CD14-positive monocyte (primary cell): Measurements from ENCODE around the gene OBSCN. TPM values are rescaled to one million over a fixed set of nuclear protein-coding genes. Genes with fewer than 3 reads are reported as not detected.

Experiments used
- DNase-seq, 3 donors: peaks; one replicate each; pipeline ENCODE4 v3.0.0-alpha.2; 2011 to 2022
- H2AFZ ChIP-seq: 2 replicates; pipeline ENCODE4 v1.6.0; 2012; ENCODE audit warnings: mild to moderate bottlenecking, low read depth, low read length, inconsistent platforms; ENCODE audit not compliant: insufficient read depth, poor library complexity, severe bottlenecking
- H3K27ac ChIP-seq, 2 donors: 1 replicate in 1 of 2; 2 replicates in 1 of 2; pipeline ENCODE4 v1.5.1; 2012 to 2013; ENCODE audit warnings: low read length in 2 of 2, control low read depth in 1 of 2, inconsistent platforms in 1 of 2, low read depth in 1 of 2, mild to moderate bottlenecking in 1 of 2
- H3K27me3 ChIP-seq, 2 donors: one replicate each; pipeline versions ENCODE4 v1.6.0 to v1.6.1; 2011 to 2013; ENCODE audit warnings: low read length in 2 of 2; ENCODE audit not compliant: control insufficient read depth in 2 of 2, insufficient read depth in 2 of 2
- H3K36me3 ChIP-seq, 2 donors: replicated peaks in 1 of 2; 1 replicate in 1 of 2; 2 replicates in 1 of 2; pipeline versions ENCODE4 v1.5.1 to v1.6.1; 2012 to 2013; ENCODE audit warnings: low read length in 2 of 2, control low read depth in 1 of 2, inconsistent platforms in 1 of 2, mild to moderate bottlenecking in 1 of 2; ENCODE audit not compliant: insufficient read depth in 2 of 2, control insufficient read depth in 1 of 2
- H3K4me1 ChIP-seq, 2 donors: 1 replicate in 1 of 2; 2 replicates in 1 of 2; pipeline versions ENCODE4 v1.5.1 to v1.6.1; 2012 to 2013; ENCODE audit warnings: low read length in 2 of 2, control low read depth in 1 of 2, inconsistent platforms in 1 of 2, mild to moderate bottlenecking in 1 of 2, moderate library complexity in 1 of 2; ENCODE audit not compliant: insufficient read depth in 2 of 2, control insufficient read depth in 1 of 2
- H3K4me2 ChIP-seq: replicated peaks from 2 replicates; pipeline ENCODE3; 2012; ENCODE audit warnings: low read length, moderate library complexity, mild to moderate bottlenecking; ENCODE audit not compliant: poor library complexity, severe bottlenecking; ENCODE audit errors: extremely low read depth
- H3K4me3 ChIP-seq, 3 experiments: fragments of 200-600 bp in 1 of 3; sonication (generic) in 1 of 3; replicated peaks in 1 of 3; 1 replicate in 2 of 3; 2 replicates in 1 of 3; pipeline ENCODE4 v1.5.1; 2011 to 2013; ENCODE audit warnings: low read length in 3 of 3, mild to moderate bottlenecking in 3 of 3, control low read depth in 2 of 3, low read depth in 2 of 3, inconsistent platforms in 1 of 3, moderate library complexity in 1 of 3
- H3K79me2 ChIP-seq: 2 replicates; pipeline ENCODE4 v1.6.0; 2012; ENCODE audit warnings: mild to moderate bottlenecking, control low read depth, inconsistent platforms, low read length, moderate library complexity; ENCODE audit not compliant: insufficient read depth
- H3K9ac ChIP-seq: 2 replicates; pipeline ENCODE4 v1.6.0; 2017; ENCODE audit warnings: low read length, mild to moderate bottlenecking; ENCODE audit not compliant: insufficient read depth, poor library complexity, severe bottlenecking
- H3K9me3 ChIP-seq, 2 donors: replicated peaks in 1 of 2; 1 replicate in 1 of 2; 2 replicates in 1 of 2; pipeline versions ENCODE4 v1.5.1 to v1.6.1; 2012 to 2013; ENCODE audit warnings: low read length in 2 of 2, control low read depth in 1 of 2; ENCODE audit not compliant: control insufficient read depth in 1 of 2, insufficient read depth in 1 of 2
- H4K20me1 ChIP-seq: 2 replicates; pipeline ENCODE4 v1.6.0; 2012; ENCODE audit warnings: mild to moderate bottlenecking, low read length, control low read depth, moderate library complexity; ENCODE audit not compliant: insufficient read depth
- H3K27ac Mint-ChIP-seq, 7 donors: one replicate each; pipeline ENCODE4 v1.8.0; 2020; ENCODE audit warnings: mild to moderate bottlenecking in 7 of 7, mixed read lengths in 7 of 7, moderate library complexity in 6 of 7, inconsistent platforms in 2 of 7
- H3K27me3 Mint-ChIP-seq, 3 donors: one replicate each; pipeline ENCODE4 v1.8.0; 2021 to 2022; ENCODE audit warnings: low read depth in 3 of 3, mild to moderate bottlenecking in 3 of 3, mixed read lengths in 3 of 3, moderate library complexity in 3 of 3, inconsistent platforms in 1 of 3
- H3K36me3 Mint-ChIP-seq, 2 donors: one replicate each; pipeline ENCODE4 v1.8.0; 2020; ENCODE audit warnings: mixed read lengths in 2 of 2, inconsistent platforms in 1 of 2, mild to moderate bottlenecking in 1 of 2
- H3K4me1 Mint-ChIP-seq: one replicate; pipeline ENCODE4 v1.8.0; 2020; ENCODE audit warnings: mild to moderate bottlenecking, mixed read lengths
- H3K4me3 Mint-ChIP-seq, 2 donors: one replicate each; pipeline ENCODE4 v1.8.0; 2020; ENCODE audit warnings: mild to moderate bottlenecking in 2 of 2, mixed read lengths in 2 of 2, moderate library complexity in 1 of 2
- H3K9me3 Mint-ChIP-seq, 7 donors: one replicate each; pipeline ENCODE4 v1.8.0; 2020 to 2022; ENCODE audit warnings: mixed read lengths in 7 of 7, mild to moderate bottlenecking in 6 of 7, moderate library complexity in 6 of 7, inconsistent platforms in 2 of 7
- CTCF ChIP-seq: fragments of 200-600 bp; IDR thresholded peaks from one replicate; pipeline ENCODE4 v1.8.0; 2022; ENCODE audit warnings: antibody characterized with exemption, mild to moderate bottlenecking
- WGBS: methylation state at CpG from one replicate; pipeline ENCODE4 v1.1.5; 2013; ENCODE audit warnings: missing lambda C conversion rate; ENCODE audit not compliant: insufficient coverage; 5-methylcytosine and 5-hydroxymethylcytosine counted together
- intact Hi-C, 2 donors: fragments of 100-400 bp; cut with micrococcal nuclease; formaldehyde crosslinking; loops; one replicate each; pipeline versions ENCODE4 v1.15.0 to v1.15.1; 2023
- polyA plus RNA-seq, 3 donors: library from polyadenylated mRNA; depleted of rRNA in 1 of 3; unstranded in 2 of 3; stranded (reverse) in 1 of 3; fragments of 300-500 nt in 2 of 3; fragments of >200 nt in 1 of 3; fragmentation: Illumina TruSeq in 2 of 3; gene quantifications; 1 replicate in 2 of 3; 2 replicates in 1 of 3; pipeline ENCODE4 v1.2.3, GENCODE V29; 2012 to 2021

OBSCN gene
- polyA plus RNA-seq, 3 donors = 0.57 to 1.5 (median 0.76) TPM

DNA sequence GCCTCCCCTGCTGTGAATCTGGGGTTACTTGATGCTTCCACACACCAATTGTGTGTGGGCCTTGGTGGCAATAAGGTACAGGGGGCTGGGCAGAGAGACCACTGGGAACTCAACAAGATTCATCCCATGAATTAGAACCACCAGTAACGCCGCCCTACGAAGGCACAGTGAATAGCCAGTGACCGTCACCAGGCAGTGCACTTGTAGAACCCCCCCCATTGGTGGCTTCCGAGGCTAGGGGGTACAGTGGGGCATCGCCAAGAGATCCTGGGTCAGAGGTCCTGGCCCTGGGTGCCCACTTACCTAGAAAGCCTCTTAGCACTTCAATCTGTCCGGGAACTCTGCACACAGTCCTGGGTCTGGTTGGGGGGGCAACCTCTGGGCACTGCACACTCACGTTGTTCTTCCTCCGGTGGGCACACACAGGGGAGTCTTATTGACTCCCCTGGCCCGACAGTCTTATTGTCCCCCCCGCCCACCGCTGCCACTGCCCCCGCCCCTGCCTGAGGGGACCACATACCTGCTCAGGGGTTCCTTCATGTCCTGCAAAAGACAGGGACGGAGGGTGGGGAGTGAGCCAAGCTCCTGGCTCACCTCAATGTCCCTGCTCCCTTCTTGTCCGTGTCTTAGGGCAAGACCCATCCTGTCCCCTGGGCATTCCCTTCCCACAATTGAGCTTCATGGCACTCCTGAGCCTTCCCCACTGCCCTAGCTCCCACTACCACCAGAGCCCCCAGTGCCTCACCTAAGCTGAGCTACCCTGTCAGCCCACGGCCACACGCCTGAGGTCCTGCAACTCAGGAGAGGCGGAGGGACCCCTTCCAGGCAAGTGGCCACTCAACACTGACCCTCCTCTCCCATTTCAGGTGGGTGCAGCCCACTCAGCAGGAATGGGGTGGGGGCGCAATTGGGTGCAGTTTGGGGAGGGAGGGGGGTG is 201.3 kb downstream of the OBSCN start:
- Mint-ChIP-seq H3K4me1 (peaks cover 42% of the 10 kb centered on the region), H3K4me3 (no peak overlapping the region), H3K27me3 (peaks cover 1 to 11% (median 5%) of the 10 kb centered on the region in 3 donors), H3K36me3 (peaks cover 16 to 32% of the 10 kb centered on the region in 2 donors), H3K27ac (peak overlapping the region in 1 of 7 donors; percentile 68), H3K9me3 (peaks cover 0 to 5% (median 0%) of the 10 kb centered on the region in 7 donors)
- Histone ChIP-seq H3K27me3 (peaks cover 0 to 6% of the 10 kb centered on the region in 2 donors), H3K4me2 (no peak overlapping the region), H3K4me3 (no peak overlapping the region), H3K27ac (no peak overlapping the region), H3K9ac (no peak overlapping the region), H3K79me2 (peaks cover 40% of the 10 kb centered on the region), H3K9me3 (no peaks in the 10 kb centered on the region), H3K36me3 (peaks cover 3 to 14% of the 10 kb centered on the region in 2 donors), H2AFZ (no peak overlapping the region), H4K20me1 (peaks cover 18% of the 10 kb centered on the region), H3K4me1 (peaks cover 28 to 37% of the 10 kb centered on the region in 2 donors)
- intact Hi-C loops = loop anchor here (5.0 to 10.0 kb wide), 4 partner anchors 43 to 274 kb away; partner anchors contain the start of gene RNF187 (in 1 of the 2)
- 97% methylated on average over 17 of the region's 19 CpGs for WGBS
- no peak for DNase-seq
- no peak for TF ChIP-seq CTCF

DNA sequence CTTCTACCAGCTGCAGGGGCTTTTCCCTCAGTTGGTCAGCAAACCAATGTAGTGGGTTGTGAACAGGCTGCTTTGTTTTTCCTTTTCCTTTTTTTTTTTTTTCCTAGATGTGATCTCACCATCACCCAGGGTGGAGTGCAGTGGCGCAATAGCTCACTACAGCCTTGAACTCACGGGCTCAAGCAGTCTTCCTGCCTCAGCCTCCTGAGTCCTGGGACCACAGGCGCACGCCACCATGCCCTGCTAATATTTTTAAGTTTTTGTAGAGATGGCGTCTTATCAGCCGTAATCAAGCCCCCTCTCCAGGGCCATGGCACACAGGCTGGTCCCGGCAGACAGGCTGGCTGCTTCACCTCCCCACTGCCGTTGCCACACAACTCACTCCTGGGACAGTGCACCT is 202.2 kb downstream of the OBSCN start:
- no peak overlapping the region for H3K9ac ChIP-seq
- intact Hi-C loops = loop anchor here in 1 of 2 donors (5.0 kb wide), 1 partner anchor 37 kb away; no protein-coding TSS in a partner anchor
- peaks cover 20 to 28% of the 10 kb centered on the region in 2 donors for H3K4me1 ChIP-seq
- Mint-ChIP-seq H3K9me3 (peaks cover 0 to 5% (median 0%) of the 10 kb centered on the region in 7 donors), H3K27me3 (peaks cover 10 to 15% (median 14%) of the 10 kb centered on the region in 3 donors), H3K4me1 (peaks cover 33% of the 10 kb centered on the region), H3K36me3 (peaks cover 14 to 27% of the 10 kb centered on the region in 2 donors), H3K27ac (no peak overlapping the region), H3K4me3 (no peak overlapping the region)
- no peak overlapping the region for H3K4me3 ChIP-seq
- H3K36me3 ChIP-seq = peaks cover 3 to 14% of the 10 kb centered on the region in 2 donors
- peaks cover 3 to 14% of the 10 kb centered on the region in 2 donors for H3K27me3 ChIP-seq
- no peak overlapping the region for H2AFZ ChIP-seq
- no peak overlapping the region for H3K27ac ChIP-seq
- TF ChIP-seq CTCF = no peak
- WGBS = 74% methylated on average over 6 of the region's 8 CpGs
- peaks cover 0 to 1% of the 10 kb centered on the region in 2 donors for H3K9me3 ChIP-seq
- no peak overlapping the region for H3K4me2 ChIP-seq
- no peak for DNase-seq
- peaks cover 31% of the 10 kb centered on the region for H3K79me2 ChIP-seq
- H4K20me1 ChIP-seq = peaks cover 9% of the 10 kb centered on the region
